GM13976 (cell line): ENCODE data around the gene TIRAP.

Experiments
- DNase-seq: peaks from one replicate; pipeline ENCODE4 v3.0.0; 2012; ENCODE audit warnings: low spot score
- in situ Hi-C: fragments of 300-500 bp; cut with MboI; formaldehyde crosslinking; loops from one replicate; pipeline ENCODE4 v1.12.0; 2022; ENCODE audit warnings: low sequenced_read_pairs, mixed read lengths, inconsistent platforms; ENCODE audit not compliant: unreplicated experiment
- TF ChIP-seq, protein P1 (sequence below): IDR thresholded peaks from 2 replicates; pipeline ENCODE4 v1.5.1; 2012; ENCODE audit warnings: borderline replicate concordance, mild to moderate bottlenecking; ENCODE audit not compliant: insufficient read depth; ENCODE audit errors: extremely low read depth, missing control alignments, control extremely low read depth

TIRAP gene

DNA sequence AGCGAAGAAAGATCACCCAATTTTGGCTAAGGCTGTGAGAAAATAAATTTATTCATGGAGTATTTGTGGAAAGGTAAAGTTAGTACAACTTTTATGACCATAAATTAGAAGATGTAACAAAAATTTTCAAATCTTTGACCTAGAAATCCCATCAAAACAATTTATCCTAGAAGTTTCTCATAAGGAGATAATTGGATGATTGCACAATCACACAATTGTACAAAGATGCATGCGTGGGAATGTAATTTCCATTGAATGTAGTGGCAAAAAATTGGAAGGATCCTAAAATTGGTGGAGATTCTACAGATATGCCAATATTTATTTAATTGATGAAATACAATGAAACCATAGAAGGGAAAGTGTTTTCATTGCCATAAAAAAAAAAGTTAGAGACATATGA, 25.7 kb upstream of the TIRAP start:
- DNase-seq: no peak
- TF ChIP-seq, protein P1, sequence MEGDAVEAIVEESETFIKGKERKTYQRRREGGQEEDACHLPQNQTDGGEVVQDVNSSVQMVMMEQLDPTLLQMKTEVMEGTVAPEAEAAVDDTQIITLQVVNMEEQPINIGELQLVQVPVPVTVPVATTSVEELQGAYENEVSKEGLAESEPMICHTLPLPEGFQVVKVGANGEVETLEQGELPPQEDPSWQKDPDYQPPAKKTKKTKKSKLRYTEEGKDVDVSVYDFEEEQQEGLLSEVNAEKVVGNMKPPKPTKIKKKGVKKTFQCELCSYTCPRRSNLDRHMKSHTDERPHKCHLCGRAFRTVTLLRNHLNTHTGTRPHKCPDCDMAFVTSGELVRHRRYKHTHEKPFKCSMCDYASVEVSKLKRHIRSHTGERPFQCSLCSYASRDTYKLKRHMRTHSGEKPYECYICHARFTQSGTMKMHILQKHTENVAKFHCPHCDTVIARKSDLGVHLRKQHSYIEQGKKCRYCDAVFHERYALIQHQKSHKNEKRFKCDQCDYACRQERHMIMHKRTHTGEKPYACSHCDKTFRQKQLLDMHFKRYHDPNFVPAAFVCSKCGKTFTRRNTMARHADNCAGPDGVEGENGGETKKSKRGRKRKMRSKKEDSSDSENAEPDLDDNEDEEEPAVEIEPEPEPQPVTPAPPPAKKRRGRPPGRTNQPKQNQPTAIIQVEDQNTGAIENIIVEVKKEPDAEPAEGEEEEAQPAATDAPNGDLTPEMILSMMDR: no peak
- in situ Hi-C loops: no loop called here

DNA sequence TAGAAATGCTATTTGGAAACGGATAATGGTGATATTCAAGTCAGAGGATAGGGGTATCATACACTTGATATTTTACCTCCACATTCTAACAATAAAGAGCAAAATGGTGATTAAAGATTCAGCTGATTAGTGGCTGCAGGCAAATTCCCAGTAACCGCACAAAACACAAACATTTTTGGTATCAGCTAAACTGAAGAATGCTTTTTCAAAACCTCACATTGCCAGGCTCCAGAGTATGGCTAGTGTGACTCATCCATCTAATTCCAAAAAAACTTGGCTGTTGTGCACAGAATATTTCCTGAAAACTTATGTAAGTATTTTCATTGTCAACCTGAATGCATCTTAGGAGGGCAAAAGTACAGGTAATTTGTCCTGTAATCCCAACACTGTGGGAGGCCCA, 25.1 kb upstream of the TIRAP start:
- TF ChIP-seq, protein P1: no peak
- DNase-seq: no peak
- in situ Hi-C loops: no loop called here

DNA sequence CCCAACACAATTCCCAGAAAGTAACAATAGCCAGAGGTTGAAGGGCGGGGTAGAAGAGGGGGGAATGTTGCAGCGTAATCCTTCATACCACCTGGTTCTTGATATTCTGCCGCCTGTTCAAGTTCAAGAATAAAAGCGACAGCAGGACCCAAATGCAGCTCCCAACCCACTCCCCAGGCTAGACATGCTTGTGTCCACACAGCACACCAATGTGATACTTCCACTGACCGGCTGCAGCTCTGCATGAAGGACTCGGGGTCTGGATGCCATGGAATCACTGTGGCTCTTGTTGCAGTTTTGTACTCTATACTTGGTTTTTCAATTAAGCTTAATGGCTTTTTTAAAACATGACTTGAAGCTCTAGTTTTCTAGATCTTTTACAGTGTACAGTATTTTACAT, 20.7 kb upstream of the TIRAP start:
- in situ Hi-C loops: no loop called here
- DNase-seq: no peak
- TF ChIP-seq, protein P1: no peak

DNA sequence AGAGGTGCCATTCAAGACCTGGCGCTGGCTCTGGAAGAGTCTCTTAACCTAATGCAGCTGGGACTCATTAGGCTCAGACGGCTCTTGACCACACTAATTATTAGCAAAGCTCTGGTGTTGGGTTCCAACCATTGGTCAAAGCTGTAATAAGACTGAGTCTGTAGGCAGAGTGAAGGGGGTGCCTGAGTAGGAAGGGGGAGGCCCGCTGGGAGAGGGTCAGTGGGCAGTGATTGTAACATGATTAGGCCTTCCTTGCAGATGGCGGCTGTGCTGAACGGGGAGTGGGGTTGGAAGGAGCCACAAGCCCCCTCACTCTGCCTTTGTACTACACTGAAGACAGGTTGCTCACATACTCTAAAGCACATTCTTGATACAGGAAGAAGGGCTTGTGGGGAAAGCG, 19.4 kb upstream of the TIRAP start:
- TF ChIP-seq, protein P1: no peak
- in situ Hi-C loops: no loop called here
- DNase-seq: no peak

DNA sequence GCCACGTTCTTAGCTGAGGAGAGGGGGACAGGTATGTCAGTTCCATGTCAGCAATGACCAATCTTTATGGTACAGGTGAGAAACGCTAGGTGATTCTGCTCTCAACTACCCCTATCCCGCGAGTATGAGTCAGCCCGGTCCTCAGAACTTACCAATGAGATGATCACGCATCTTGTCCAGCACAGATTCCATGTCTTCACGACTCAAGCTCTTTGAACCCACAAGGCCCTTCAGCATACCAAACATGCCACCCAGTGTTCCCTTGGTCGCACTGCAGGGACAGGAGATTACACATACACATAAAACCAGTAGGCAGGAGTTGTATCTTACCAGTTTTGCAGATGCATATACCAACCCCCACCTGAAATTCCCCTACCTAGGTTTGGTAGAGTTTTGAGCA, 17.1 kb upstream of the TIRAP start:
- in situ Hi-C loops: no loop called here
- TF ChIP-seq, protein P1: no peak
- no peak for DNase-seq

DNA sequence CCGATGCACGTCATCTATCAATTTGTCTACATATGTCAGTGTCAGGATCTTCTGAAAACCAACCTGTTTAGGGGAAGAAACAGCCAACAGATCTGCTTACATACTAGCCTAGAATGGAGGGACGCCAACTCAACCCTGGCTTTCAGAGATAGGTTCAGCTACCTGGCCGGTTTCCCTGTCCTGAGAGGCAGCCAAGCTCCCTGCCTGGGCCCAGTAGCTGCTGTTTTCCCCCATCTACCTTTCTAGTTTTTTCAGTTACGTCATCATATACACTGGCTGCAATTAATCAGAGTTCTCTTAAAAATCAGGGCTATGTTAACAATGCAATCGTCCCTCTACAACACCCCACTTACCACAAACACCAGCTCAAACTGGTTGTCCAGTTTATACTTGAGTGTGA, 15.2 kb upstream of the TIRAP start:
- no peak for DNase-seq
- in situ Hi-C loops: no loop called here
- TF ChIP-seq, protein P1: no peak

DNA sequence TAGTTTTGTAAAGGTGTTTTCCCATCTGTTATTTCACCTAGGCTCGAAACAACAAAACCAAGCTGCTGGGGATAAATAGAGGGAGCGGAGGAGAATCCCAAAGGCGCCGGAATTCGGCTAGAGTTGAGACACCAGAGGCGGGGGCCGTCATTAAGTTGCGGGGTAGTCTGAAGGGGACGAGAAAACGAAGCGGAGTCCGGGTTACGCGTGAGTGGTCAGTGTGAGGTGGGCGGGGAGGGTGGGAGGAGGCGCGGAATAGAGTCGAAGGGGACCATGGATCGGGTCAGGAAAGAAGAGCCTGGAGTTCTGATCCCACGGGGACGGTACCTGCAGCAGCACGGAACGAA, 14.6 kb upstream of the TIRAP start:
- TF ChIP-seq, protein P1: no peak
- DNase-seq: no peak
- in situ Hi-C loops: no loop called here
